Osteocyte (in vitro differentiated cells): ENCODE data around the gene AKAP13. TPM values are rescaled to one million over a fixed set of nuclear protein-coding genes. Genes with fewer than 3 reads are reported as not detected.

ENCODE experiments used
- DNase-seq: peaks from one replicate; pipeline ENCODE4 v3.0.0; 2021; ENCODE audit warnings: mixed read lengths; ENCODE audit not compliant: unreplicated experiment; ENCODE audit errors: extremely low spot score
- H3K27ac Mint-ChIP-seq: one replicate; pipeline ENCODE4 v1.8.0; 2021; ENCODE audit warnings: mild to moderate bottlenecking, mixed read lengths; ENCODE audit not compliant: unreplicated experiment
- H3K27me3 Mint-ChIP-seq: one replicate; pipeline ENCODE4 v1.8.0; 2021; ENCODE audit warnings: mixed read lengths; ENCODE audit not compliant: unreplicated experiment
- H3K36me3 Mint-ChIP-seq: one replicate; pipeline ENCODE4 v1.8.0; 2021; ENCODE audit warnings: mixed read lengths; ENCODE audit not compliant: unreplicated experiment
- H3K4me1 Mint-ChIP-seq: one replicate; pipeline ENCODE4 v1.8.0; 2021; ENCODE audit warnings: mixed read lengths; ENCODE audit not compliant: unreplicated experiment
- H3K4me3 Mint-ChIP-seq: one replicate; pipeline ENCODE4 v1.8.0; 2021; ENCODE audit warnings: mild to moderate bottlenecking, moderate library complexity, mixed read lengths; ENCODE audit not compliant: unreplicated experiment
- H3K9me3 Mint-ChIP-seq: one replicate; pipeline ENCODE4 v1.8.0; 2021; ENCODE audit warnings: mixed read lengths; ENCODE audit not compliant: unreplicated experiment
- CTCF ChIP-seq: fragments of 200-600 bp; sonication (generic); IDR thresholded peaks from 2 replicates; pipeline ENCODE4 v1.5.0; 2021; ENCODE audit warnings: antibody characterized with exemption, mild to moderate bottlenecking, moderate library complexity
- total RNA-seq: library from RNA; stranded (reverse); gene quantifications from 2 replicates; pipeline ENCODE4 v1.2.1, GENCODE V29; 2021

AKAP13 gene
- total RNA-seq, 1 donor from 2014 or later = 146 TPM

GRCh38 chr15:85415783-85416182 is 35.4 kb downstream of the AKAP13 start:
- DNase-seq = no peak
- peaks cover 71% of the 10 kb centered on the region for H3K4me1 Mint-ChIP-seq
- peak overlapping the region; percentile 12 for H3K27ac Mint-ChIP-seq
- H3K9me3 Mint-ChIP-seq = no peaks in the 10 kb centered on the region
- no peak overlapping the region for H3K4me3 Mint-ChIP-seq
- no peaks in the 10 kb centered on the region for H3K27me3 Mint-ChIP-seq
- no peak for TF ChIP-seq CTCF
- peaks cover 5% of the 10 kb centered on the region for H3K36me3 Mint-ChIP-seq

DNA sequence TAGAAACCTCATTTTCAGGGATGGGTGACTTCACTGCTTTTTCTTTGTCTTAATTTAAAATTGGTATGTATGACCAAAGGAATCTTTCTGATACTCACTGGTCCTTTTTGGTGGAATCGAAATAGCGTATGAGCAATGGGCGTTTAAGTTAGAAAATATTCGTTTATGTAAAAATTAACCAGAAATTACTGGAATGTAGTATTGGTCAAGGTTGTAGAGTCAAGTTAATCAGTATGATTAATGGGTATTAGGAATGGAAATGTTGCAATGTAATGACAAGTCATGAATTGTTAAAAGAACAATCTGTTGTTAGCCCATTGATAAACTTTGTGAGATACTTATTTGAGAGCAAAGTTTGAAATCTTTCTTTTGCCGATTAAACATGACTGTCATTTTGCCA is 36.9 kb downstream of the AKAP13 start:
- no peak for TF ChIP-seq CTCF
- H3K4me3 Mint-ChIP-seq = no peak overlapping the region
- H3K27ac Mint-ChIP-seq = peak overlapping the region; percentile 39
- H3K4me1 Mint-ChIP-seq = peaks cover 73% of the 10 kb centered on the region
- no peaks in the 10 kb centered on the region for H3K9me3 Mint-ChIP-seq
- no peaks in the 10 kb centered on the region for H3K27me3 Mint-ChIP-seq
- DNase-seq = no peak
- H3K36me3 Mint-ChIP-seq = peaks cover 5% of the 10 kb centered on the region

DNA sequence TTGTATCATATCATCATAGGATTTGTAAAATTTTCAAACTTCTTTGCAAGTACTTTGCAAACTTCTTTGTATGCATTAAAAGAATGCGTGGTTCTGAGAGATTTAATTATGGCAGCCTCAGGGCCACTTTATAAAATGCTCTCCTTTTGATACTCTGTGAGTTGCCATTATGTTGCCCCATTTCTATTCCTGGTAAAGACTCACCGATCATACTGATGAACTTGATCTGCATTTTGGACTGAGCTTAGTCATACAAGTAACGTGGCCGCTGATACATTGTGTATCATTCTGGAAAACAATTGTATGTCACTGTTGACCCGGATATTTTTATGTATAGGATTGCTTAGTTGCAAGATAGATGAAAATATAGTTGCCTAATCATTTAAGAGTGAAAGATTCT is 38.8 kb downstream of the AKAP13 start:
- Mint-ChIP-seq H3K27me3 (no peaks in the 10 kb centered on the region), H3K36me3 (peaks cover 5% of the 10 kb centered on the region), H3K4me3 (no peak overlapping the region)

GRCh38 chr15:85421116-85421925 is 40.9 kb downstream of the AKAP13 start:
- H3K4me1 Mint-ChIP-seq = peaks cover 57% of the 10 kb centered on the region
- no peak for TF ChIP-seq CTCF
- no peaks in the 10 kb centered on the region for H3K27me3 Mint-ChIP-seq
- H3K9me3 Mint-ChIP-seq = no peaks in the 10 kb centered on the region
- no peak for DNase-seq
- peaks cover 2% of the 10 kb centered on the region for H3K36me3 Mint-ChIP-seq
- no peak overlapping the region for H3K4me3 Mint-ChIP-seq
- peak overlapping the region; percentile 16 for H3K27ac Mint-ChIP-seq

More for the DNA sequence above, 38.8 kb downstream of the AKAP13 start:
- Mint-ChIP-seq H3K9me3 (no peaks in the 10 kb centered on the region), H3K4me1 (peaks cover 67% of the 10 kb centered on the region), H3K27ac (peak overlapping the region; percentile 13)
- DNase-seq = no peak
- no peak for TF ChIP-seq CTCF

DNA sequence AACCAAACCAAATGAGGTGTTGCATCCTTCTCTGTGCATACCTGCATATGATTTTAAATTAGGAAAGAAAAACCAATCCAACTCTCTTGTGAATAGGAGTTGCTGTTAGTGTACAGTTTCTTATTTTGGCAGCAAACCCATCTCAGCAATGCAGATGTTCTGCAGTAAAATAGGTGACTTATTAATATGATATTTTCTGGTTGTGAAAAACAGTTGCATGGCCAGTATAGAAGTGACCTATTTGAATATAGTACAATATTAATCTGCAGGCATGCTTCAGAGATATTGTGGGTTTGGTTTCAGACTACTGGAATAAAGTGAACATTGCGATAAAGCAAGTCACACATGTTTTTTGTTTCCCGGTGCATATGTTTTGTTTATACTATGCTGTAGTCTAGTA is 42.2 kb downstream of the AKAP13 start:
- Mint-ChIP-seq H3K36me3 (peaks cover 2% of the 10 kb centered on the region), H3K4me3 (no peak overlapping the region), H3K4me1 (peaks cover 56% of the 10 kb centered on the region), H3K9me3 (no peaks in the 10 kb centered on the region), H3K27ac (no peak overlapping the region), H3K27me3 (no peaks in the 10 kb centered on the region)
- no peak for TF ChIP-seq CTCF
- DNase-seq = no peak
